ENCODE data around the gene MAJIN.

GRCh38 chr11:65021003-65021402 is 49.1 kb upstream of the MAJIN start:
- no peak for TF ChIP-seq USF2 (CRISPR knock-in tag; IDR thresholded peaks at IDR 0.05)
- no peak for TF ChIP-seq ETV6 (CRISPR knock-in tag; IDR thresholded peaks at IDR 0.05)
- no peak for TF ChIP-seq SMAD3 (CRISPR knock-in tag; IDR thresholded peaks at IDR 0.05; ENCODE audit: borderline replicate concordance)
- TF ChIP-seq, protein P1, sequence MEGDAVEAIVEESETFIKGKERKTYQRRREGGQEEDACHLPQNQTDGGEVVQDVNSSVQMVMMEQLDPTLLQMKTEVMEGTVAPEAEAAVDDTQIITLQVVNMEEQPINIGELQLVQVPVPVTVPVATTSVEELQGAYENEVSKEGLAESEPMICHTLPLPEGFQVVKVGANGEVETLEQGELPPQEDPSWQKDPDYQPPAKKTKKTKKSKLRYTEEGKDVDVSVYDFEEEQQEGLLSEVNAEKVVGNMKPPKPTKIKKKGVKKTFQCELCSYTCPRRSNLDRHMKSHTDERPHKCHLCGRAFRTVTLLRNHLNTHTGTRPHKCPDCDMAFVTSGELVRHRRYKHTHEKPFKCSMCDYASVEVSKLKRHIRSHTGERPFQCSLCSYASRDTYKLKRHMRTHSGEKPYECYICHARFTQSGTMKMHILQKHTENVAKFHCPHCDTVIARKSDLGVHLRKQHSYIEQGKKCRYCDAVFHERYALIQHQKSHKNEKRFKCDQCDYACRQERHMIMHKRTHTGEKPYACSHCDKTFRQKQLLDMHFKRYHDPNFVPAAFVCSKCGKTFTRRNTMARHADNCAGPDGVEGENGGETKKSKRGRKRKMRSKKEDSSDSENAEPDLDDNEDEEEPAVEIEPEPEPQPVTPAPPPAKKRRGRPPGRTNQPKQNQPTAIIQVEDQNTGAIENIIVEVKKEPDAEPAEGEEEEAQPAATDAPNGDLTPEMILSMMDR (IDR thresholded peaks at IDR 0.05), result no peak
- TF ChIP-seq NFYB (CRISPR knock-in tag; conservative IDR thresholded peaks at IDR 0.05; ENCODE audit: low read depth), result no peak
- TF ChIP-seq FOXK1 (CRISPR knock-in tag; IDR thresholded peaks at IDR 0.05), result no peak
- no peak for TF ChIP-seq GRHL2 (CRISPR knock-in tag; IDR thresholded peaks at IDR 0.05; ENCODE audit: insufficient replicate concordance, severe bottlenecking)
- TF ChIP-seq SP1 (CRISPR knock-in tag; conservative IDR thresholded peaks at IDR 0.05), result no peak
- TF ChIP-seq, protein P2, sequence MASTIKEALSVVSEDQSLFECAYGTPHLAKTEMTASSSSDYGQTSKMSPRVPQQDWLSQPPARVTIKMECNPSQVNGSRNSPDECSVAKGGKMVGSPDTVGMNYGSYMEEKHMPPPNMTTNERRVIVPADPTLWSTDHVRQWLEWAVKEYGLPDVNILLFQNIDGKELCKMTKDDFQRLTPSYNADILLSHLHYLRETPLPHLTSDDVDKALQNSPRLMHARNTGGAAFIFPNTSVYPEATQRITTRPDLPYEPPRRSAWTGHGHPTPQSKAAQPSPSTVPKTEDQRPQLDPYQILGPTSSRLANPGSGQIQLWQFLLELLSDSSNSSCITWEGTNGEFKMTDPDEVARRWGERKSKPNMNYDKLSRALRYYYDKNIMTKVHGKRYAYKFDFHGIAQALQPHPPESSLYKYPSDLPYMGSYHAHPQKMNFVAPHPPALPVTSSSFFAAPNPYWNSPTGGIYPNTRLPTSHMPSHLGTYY (CRISPR knock-in tag; IDR thresholded peaks at IDR 0.05), result no peak
- TF ChIP-seq TCF7 (CRISPR knock-in tag; IDR thresholded peaks at IDR 0.05; ENCODE audit: low read depth), result no peak
- TF ChIP-seq ZNF121 (CRISPR knock-in tag; IDR thresholded peaks at IDR 0.05), result no peak
- TF ChIP-seq, protein P3, sequence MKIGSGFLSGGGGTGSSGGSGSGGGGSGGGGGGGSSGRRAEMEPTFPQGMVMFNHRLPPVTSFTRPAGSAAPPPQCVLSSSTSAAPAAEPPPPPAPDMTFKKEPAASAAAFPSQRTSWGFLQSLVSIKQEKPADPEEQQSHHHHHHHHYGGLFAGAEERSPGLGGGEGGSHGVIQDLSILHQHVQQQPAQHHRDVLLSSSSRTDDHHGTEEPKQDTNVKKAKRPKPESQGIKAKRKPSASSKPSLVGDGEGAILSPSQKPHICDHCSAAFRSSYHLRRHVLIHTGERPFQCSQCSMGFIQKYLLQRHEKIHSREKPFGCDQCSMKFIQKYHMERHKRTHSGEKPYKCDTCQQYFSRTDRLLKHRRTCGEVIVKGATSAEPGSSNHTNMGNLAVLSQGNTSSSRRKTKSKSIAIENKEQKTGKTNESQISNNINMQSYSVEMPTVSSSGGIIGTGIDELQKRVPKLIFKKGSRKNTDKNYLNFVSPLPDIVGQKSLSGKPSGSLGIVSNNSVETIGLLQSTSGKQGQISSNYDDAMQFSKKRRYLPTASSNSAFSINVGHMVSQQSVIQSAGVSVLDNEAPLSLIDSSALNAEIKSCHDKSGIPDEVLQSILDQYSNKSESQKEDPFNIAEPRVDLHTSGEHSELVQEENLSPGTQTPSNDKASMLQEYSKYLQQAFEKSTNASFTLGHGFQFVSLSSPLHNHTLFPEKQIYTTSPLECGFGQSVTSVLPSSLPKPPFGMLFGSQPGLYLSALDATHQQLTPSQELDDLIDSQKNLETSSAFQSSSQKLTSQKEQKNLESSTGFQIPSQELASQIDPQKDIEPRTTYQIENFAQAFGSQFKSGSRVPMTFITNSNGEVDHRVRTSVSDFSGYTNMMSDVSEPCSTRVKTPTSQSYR (CRISPR knock-in tag; IDR thresholded peaks at IDR 0.05), result no peak
- TF ChIP-seq CREB1 (CRISPR knock-in tag; IDR thresholded peaks at IDR 0.05), result no peak

Measured in WTC11 (cell line).